Uterus (tissue), 2 donors: Measurements from ENCODE around the gene PCNX4.

Experiments
- CTCF ChIP-seq, 4 experiments: fragments of 200-600 bp in 2 of 4; fragments of 450-650 bp in 2 of 4; sonication (generic) in 2 of 4; IDR thresholded peaks; one replicate each; pipeline ENCODE4 v1.5.1; 2016 to 2019; ENCODE audit warnings: antibody characterized with exemption in 4 of 4, mild to moderate bottlenecking in 2 of 4, moderate library complexity in 1 of 4
- POLR2A ChIP-seq, 2 donors: fragments of 450-650 bp; IDR thresholded peaks; one replicate each; pipeline ENCODE4 v1.6.1; 2016; ENCODE audit warnings: antibody characterized with exemption in 2 of 2, mild to moderate bottlenecking in 1 of 2, moderate library complexity in 1 of 2

GRCh38 chr14:60174352-60175254 lies 82.9 kb downstream of the PCNX4 start:
- no peak for TF ChIP-seq CTCF (IDR thresholded peaks at IDR 0.05)
- no peak for TF ChIP-seq POLR2A (IDR thresholded peaks at IDR 0.05)
